HG02970 (cell line): ENCODE data around the gene CCDC27.
"Not testable (repeated sequence)": the region's sequence is repeated elsewhere in the genome, so short reads cannot be mapped to it uniquely, and the experiment has no call there.

Source experiments
- ATAC-seq: cut with Tn5 transposase; IDR thresholded peaks from one replicate; pipeline ENCODE4 v1.9.1; 2021; ENCODE audit warnings: mild to moderate bottlenecking, moderate library complexity, moderate number of reproducible peaks; ENCODE audit not compliant: unreplicated experiment, low FRiP score

Gene CCDC27

GRCh38 chr1:3717715-3718601, 34.3 kb upstream of the CCDC27 start:
- no peak for ATAC-seq

GRCh38 chr1:3718764-3719163, 33.5 kb upstream of the CCDC27 start:
- ATAC-seq = no peak

- no peak for ATAC-seq
Observed at GRCh38 chr1:3721955-3722465, 30.2 kb upstream of the CCDC27 start.

GRCh38 chr1:3722846-3723245, 29.4 kb upstream of the CCDC27 start:
- ATAC-seq = no peak

- ATAC-seq = not testable (repeated sequence)
Observed at GRCh38 chr1:3724416-3725030, 27.7 kb upstream of the CCDC27 start.

GRCh38 chr1:3725366-3725765, 26.9 kb upstream of the CCDC27 start:
- no peak for ATAC-seq

- no peak for ATAC-seq
Observed at GRCh38 chr1:3727042-3727824, 25.0 kb upstream of the CCDC27 start.

GRCh38 chr1:3727825-3728776, 24.1 kb upstream of the CCDC27 start:
- ATAC-seq = no peak

- ATAC-seq = no peak
Observed at GRCh38 chr1:3729594-3730542, 22.4 kb upstream of the CCDC27 start.

- ATAC-seq = no peak
Observed at GRCh38 chr1:3730543-3731247, 21.6 kb upstream of the CCDC27 start.

GRCh38 chr1:3731583-3732433, 20.4 kb upstream of the CCDC27 start:
- ATAC-seq = no peak

- no peak for ATAC-seq
Observed at GRCh38 chr1:3732434-3733093, 19.7 kb upstream of the CCDC27 start.

- no peak for ATAC-seq
Observed at GRCh38 chr1:3733094-3733882, 19.0 kb upstream of the CCDC27 start.

GRCh38 chr1:3733883-3734589, 18.2 kb upstream of the CCDC27 start:
- no peak for ATAC-seq

GRCh38 chr1:3734602-3735001, 17.6 kb upstream of the CCDC27 start:
- no peak for ATAC-seq
